Fibroblast of the aortic adventitia (primary cell): ENCODE results near the gene C18orf63. TPM values are rescaled to one million over a fixed set of nuclear protein-coding genes. Genes with fewer than 3 reads are reported as not detected.

Experiments used
- DNase-seq: peaks from one replicate; pipeline ENCODE4 v3.0.0-alpha.2; 2010; ENCODE audit warnings: low read depth
- H3K4me3 ChIP-seq: 2 replicates; pipeline ENCODE4 v1.5.1; 2011; ENCODE audit warnings: low read depth, mild to moderate bottlenecking, control low read depth, low read length, moderate library complexity
- total RNA-seq: library from RNA; depleted of rRNA; stranded (reverse); fragments of >200 nt; gene quantifications from 2 replicates; pipeline ENCODE4 v1.2.3, GENCODE V29; 2012; ENCODE audit warnings: low replicate concordance
- TF ChIP-seq, protein P1 (sequence below): IDR thresholded peaks from 2 replicates; pipeline ENCODE4 v1.5.1; 2011; ENCODE audit warnings: mild to moderate bottlenecking, low read length, control low read depth, inconsistent platforms; ENCODE audit not compliant: insufficient read depth

Gene C18orf63
- total RNA-seq: not detected in 2 replicates

DNA sequence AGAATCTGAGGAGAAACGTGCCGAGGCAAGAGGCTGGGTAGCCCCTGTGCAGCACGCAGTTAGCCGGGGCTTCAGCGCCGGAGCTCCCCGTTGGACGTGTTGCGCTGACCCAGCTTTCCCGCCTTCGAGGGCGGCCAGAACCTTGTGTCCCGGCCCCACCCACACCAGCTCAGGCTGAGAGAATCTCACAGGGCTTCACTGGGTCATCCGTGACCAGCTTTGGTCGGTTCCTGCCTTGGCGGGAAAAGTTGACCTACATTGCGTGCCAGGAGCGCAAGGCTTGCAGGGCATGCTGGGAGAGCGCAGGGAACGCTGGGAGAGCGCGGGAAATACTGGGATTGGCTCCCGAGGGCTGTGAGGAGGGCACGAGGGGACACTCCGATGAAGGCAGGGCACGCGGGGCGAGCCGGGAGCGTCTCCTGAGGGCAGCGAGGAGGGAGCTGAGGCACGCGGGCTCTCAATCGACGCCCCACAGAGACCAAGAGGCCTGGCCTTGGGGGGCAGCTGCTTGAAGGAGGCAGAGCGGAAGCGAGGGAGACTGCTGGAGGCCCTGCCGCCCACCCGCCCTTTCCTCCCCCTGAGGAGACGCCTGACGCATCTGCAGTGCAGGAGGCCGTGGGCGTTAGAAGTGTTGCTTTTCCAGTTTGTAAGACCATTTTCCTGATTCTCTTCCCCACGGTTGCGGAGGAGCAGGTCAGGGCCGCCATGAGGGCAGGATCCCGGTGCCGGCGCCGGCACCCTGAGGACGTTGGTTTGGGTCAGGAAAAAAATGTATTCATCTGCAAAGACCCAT, at the start of gene C18orf63:
C18orf63 (plus strand) TSS at position 376 of the 793 bp plus-strand sequence. CDS start 2,027 bp downstream, outside the sequence.
- H3K4me3 ChIP-seq: no peak within 1 kb of the TSS
- DNase-seq: no peak
- TF ChIP-seq, protein P1, sequence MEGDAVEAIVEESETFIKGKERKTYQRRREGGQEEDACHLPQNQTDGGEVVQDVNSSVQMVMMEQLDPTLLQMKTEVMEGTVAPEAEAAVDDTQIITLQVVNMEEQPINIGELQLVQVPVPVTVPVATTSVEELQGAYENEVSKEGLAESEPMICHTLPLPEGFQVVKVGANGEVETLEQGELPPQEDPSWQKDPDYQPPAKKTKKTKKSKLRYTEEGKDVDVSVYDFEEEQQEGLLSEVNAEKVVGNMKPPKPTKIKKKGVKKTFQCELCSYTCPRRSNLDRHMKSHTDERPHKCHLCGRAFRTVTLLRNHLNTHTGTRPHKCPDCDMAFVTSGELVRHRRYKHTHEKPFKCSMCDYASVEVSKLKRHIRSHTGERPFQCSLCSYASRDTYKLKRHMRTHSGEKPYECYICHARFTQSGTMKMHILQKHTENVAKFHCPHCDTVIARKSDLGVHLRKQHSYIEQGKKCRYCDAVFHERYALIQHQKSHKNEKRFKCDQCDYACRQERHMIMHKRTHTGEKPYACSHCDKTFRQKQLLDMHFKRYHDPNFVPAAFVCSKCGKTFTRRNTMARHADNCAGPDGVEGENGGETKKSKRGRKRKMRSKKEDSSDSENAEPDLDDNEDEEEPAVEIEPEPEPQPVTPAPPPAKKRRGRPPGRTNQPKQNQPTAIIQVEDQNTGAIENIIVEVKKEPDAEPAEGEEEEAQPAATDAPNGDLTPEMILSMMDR: no peak

DNA sequence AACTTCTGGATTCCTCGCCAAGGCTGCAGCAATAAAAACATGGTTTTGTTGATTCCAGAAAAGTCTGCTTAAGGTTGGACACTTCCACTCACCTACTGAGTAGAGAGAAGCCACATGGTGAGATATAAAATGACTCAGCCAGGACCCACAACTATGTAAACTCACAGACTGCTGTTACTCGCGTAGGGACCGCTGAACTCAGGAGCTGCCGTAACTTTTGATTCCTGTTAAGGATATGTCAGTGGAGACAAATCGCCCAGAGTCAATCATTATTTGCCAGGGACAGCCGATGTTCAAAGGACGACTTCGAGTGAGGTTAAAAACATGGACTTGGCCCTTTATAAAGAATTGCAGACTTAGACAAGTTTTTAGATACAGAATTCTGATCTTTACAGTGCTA, 49.5 kb upstream of the C18orf63 start:
- no peak overlapping the region for H3K4me3 ChIP-seq
- TF ChIP-seq, protein P1: no peak
- no peak for DNase-seq

DNA sequence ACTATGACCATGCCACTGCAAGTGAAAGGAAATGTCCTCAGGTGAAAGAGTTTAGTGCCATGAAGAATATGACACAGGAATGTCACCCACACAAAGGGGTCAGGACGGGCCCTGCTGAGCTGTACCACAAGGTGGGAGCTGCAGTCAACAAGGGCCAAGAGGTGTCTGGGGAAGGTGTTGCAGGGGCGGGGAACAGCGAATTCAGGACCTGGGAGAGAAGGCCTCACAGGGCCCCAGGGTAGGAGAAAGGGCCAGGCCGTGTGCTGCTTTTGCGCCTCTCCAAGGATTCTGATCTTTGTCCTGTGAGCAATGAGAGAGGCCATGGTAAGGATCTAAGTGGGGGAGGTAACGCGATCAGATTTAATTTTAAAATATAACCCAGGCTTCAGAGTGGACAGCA, 47.5 kb upstream of the C18orf63 start:
- no peak overlapping the region for H3K4me3 ChIP-seq
- DNase-seq: no peak
- TF ChIP-seq, protein P1: no peak

DNA sequence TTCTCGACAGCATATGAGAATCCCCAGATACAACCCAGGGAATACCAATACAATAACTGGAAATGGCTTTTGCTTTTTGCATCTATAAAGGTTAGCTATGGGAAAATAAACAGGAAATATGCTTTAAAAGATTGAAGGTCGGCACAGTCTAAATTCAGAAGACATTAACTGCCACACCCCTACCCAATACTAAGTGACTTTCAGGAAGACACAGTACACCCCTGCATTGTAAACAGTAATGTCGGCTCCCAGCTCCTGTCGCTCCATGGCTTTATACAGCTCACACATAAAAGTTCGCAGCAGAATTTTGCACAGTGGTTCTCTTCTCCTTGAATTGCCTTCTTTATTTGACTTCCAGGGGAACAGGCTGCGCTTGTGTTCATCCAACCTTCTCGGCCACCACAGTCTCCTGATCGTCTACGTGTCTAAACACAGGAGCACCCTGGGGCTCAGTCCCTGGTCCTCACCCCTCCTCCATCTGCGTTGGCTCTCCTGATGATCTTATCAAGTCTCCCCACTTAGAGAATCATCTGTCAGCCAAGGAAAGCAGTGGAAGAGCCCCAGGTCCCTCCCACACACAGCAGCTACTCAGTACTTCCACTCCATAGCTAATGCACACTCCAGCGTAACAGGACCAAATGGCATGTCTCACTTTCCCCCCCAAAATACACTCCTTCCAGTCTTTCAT, 46.6 kb upstream of the C18orf63 start:
- TF ChIP-seq, protein P1: no peak
- no peak overlapping the region for H3K4me3 ChIP-seq
- peak; percentile 36 for DNase-seq

DNA sequence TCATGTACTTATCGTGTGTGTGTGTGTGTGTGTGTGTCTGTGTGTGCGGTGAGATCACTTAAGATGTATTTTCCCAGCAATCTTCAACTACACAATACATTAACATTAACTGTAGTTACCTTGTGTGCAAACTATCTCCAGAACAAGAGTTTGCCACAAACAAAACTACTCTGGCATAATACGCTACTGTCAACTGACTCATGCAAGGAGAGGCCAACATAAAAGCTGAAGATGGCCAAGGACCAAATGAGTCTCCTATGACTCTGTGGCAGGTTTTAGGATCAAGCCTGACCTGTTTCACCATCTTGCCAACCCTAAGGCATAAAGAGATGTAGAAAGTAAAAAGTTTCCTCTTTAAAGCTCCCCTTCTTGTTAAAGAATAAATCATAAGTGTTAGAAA, 44.0 kb upstream of the C18orf63 start:
- TF ChIP-seq, protein P1: no peak
- H3K4me3 ChIP-seq: no peak overlapping the region
- peak; percentile 51 for DNase-seq

DNA sequence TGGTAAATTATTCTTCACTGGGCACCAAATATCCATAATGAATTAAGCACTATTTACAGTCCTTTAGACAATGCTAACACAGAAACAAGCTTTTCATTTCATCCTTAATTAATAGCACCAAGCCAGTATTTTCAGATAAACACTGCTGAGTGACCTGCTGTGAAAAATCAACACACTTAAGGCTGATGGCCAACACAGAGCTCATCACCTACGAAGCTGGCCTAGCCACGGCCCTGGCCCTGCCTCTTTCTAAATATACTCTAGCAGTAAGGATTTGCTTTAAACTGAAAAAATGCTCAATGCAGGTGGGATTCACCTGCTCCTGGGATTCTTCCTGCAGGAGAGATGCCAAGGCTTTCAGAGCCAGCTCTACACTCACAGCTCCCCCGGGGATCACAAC, 42.2 kb upstream of the C18orf63 start:
- TF ChIP-seq, protein P1: no peak
- no peak overlapping the region for H3K4me3 ChIP-seq
- DNase-seq: no peak
